ENCODE data around the gene TUT1. TPM values are rescaled to one million over a fixed set of nuclear protein-coding genes. Genes with fewer than 3 reads are reported as not detected.
A peak's percentile ranks its signal among the peaks of the same experiment; 100 is the strongest.
"Not testable (repeated sequence)": the region's sequence is repeated elsewhere in the genome, so short reads cannot be mapped to it uniquely, and the experiment has no call there.

The TUT1 gene
- total RNA-seq, 1 donor from 2014 or later = 29.7 TPM

GRCh38 chr11:62573592-62574362 is 17.5 kb downstream of the TUT1 start, which contains the start of gene EEF1G:
EEF1G (minus strand) TSS chr11:62573891; CDS start chr11:62573842, 49 bp downstream.
- Mint-ChIP-seq H3K4me1 (ENCODE audit: low read depth, unreplicated experiment) (peaks cover 16% of the 10 kb centered on the region), H3K9me3 (ENCODE audit: unreplicated experiment) (peaks cover 5% of the 10 kb centered on the region)

DNA sequence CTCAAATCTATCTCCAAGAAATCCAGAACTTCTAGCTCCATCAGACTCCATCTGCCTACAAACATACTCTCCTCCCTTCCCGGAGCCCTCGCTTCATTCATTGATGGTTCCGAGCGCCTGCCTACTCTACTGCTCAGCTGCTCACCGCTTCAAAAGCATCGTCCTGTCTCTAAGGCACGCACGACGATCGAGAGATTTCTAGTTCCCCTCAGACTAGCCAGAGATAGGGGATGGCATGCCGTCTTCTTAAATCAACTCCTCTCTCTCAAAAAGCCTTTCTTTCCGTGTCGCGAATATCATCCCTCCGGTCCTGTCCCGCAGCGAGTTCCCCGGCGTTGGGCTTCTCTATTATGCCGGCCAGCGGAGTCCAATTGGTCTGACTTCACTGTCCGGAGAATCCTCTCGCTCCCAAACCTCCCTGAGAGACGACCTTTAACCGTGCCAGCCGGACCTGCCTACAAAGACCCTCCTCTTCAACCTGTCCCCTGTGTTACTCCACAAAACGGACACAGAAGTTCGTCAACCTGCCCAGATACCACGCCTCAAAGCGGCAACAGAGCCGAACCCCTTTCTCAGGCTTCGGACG is 18.2 kb downstream of the TUT1 start:
- peaks cover 3% of the 10 kb centered on the region for H3K36me3 Mint-ChIP-seq (ENCODE audit: unreplicated experiment)

More at GRCh38 chr11:62573592-62574362, 17.5 kb downstream of the TUT1 start, which contains the start of gene EEF1G:
- Mint-ChIP-seq H3K36me3 (ENCODE audit: unreplicated experiment) (peaks cover 3% of the 10 kb centered on the region), H3K27ac (ENCODE audit: unreplicated experiment) (peak within 1 kb of the TSS; percentile 94), H3K27me3 (ENCODE audit: unreplicated experiment) (peaks cover 8% of the 10 kb centered on the region), H3K4me3 (ENCODE audit: unreplicated experiment) (peak within 1 kb of the TSS; percentile 99)
- no peak for TF ChIP-seq CTCF (IDR thresholded peaks at IDR 0.05; ENCODE audit: partially characterized antibody, unreplicated experiment)
- peak; percentile 95 for DNase-seq

GRCh38 chr11:62572431-62572830 is 18.9 kb downstream of the TUT1 start:
- DNase-seq = no peak
- Mint-ChIP-seq H3K9me3 (ENCODE audit: unreplicated experiment) (peaks cover 5% of the 10 kb centered on the region), H3K4me1 (ENCODE audit: low read depth, unreplicated experiment) (peaks cover 16% of the 10 kb centered on the region), H3K27ac (ENCODE audit: unreplicated experiment) (peak overlapping the region; percentile 94), H3K4me3 (ENCODE audit: unreplicated experiment) (peak overlapping the region; percentile 99), H3K36me3 (ENCODE audit: unreplicated experiment) (peaks cover 3% of the 10 kb centered on the region), H3K27me3 (ENCODE audit: unreplicated experiment) (peaks cover 8% of the 10 kb centered on the region)
- TF ChIP-seq CTCF (IDR thresholded peaks at IDR 0.05; ENCODE audit: partially characterized antibody, unreplicated experiment) = no peak

More for the DNA sequence above, 18.2 kb downstream of the TUT1 start:
- Mint-ChIP-seq H3K27me3 (ENCODE audit: unreplicated experiment) (peaks cover 8% of the 10 kb centered on the region), H3K4me1 (ENCODE audit: low read depth, unreplicated experiment) (peaks cover 16% of the 10 kb centered on the region), H3K4me3 (ENCODE audit: unreplicated experiment) (peak overlapping the region; percentile 99), H3K27ac (ENCODE audit: unreplicated experiment) (peak overlapping the region; percentile 94), H3K9me3 (ENCODE audit: unreplicated experiment) (peaks cover 5% of the 10 kb centered on the region)
- no peak for TF ChIP-seq CTCF (IDR thresholded peaks at IDR 0.05; ENCODE audit: partially characterized antibody, unreplicated experiment)
- DNase-seq = no peak

- Mint-ChIP-seq H3K4me1 (ENCODE audit: low read depth, unreplicated experiment) (peaks cover 16% of the 10 kb centered on the region), H3K4me3 (ENCODE audit: unreplicated experiment) (peak overlapping the region; percentile 67)
- not testable (repeated sequence) for H3K9me3 Mint-ChIP-seq (ENCODE audit: unreplicated experiment); DNase-seq; H3K27me3 Mint-ChIP-seq (ENCODE audit: unreplicated experiment); H3K27ac Mint-ChIP-seq (ENCODE audit: unreplicated experiment); H3K36me3 Mint-ChIP-seq (ENCODE audit: unreplicated experiment)
Observed at GRCh38 chr11:62571493-62571892, 19.8 kb downstream of the TUT1 start.

DNA sequence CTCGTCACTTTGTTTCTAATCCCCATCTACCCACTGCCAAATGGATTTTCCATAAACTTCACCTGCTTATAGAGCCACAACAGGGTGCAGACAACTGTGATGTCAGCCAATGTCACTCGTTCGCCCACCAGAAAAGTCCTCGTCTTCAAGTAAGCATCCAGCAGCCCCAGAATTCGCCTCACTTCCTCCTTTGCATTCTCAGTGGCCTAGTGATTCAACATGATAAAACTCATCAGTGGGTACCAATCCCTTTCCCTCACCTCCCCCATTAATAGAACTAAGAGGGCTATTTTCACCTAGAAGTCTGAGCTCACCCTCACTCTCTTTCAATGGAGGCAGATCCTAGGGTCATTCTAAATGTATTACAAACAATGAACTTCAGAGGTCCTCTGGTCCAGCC is 20.4 kb downstream of the TUT1 start:
- not testable (repeated sequence) for H3K9me3 Mint-ChIP-seq (ENCODE audit: unreplicated experiment); H3K27ac Mint-ChIP-seq (ENCODE audit: unreplicated experiment); DNase-seq; H3K4me3 Mint-ChIP-seq (ENCODE audit: unreplicated experiment); H3K27me3 Mint-ChIP-seq (ENCODE audit: unreplicated experiment); H3K36me3 Mint-ChIP-seq (ENCODE audit: unreplicated experiment)
- peaks cover 16% of the 10 kb centered on the region for H3K4me1 Mint-ChIP-seq (ENCODE audit: low read depth, unreplicated experiment)

DNA sequence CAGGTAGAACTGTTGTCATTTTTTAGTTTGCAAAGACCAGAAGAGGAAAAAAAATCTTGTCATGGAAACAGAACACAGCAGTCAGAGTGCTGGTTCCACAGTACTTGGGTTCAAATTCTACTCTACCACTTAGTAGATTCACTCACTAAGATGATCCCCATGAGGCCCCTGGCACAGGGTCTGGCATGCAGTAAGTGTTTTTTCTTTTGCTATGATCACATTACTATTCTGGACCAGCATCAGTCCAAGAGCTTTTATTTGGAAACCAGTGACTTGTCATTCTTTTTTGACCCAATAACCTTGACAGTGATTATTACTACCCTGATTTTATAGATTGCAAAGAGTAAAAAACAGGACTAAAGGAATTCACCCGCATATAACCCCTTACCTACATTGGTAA is 21.7 kb downstream of the TUT1 start:
- H3K4me1 Mint-ChIP-seq (ENCODE audit: low read depth, unreplicated experiment) = peaks cover 13% of the 10 kb centered on the region
- no peak for DNase-seq
- no peak for TF ChIP-seq CTCF (IDR thresholded peaks at IDR 0.05; ENCODE audit: partially characterized antibody, unreplicated experiment)
- peaks cover 3% of the 10 kb centered on the region for H3K36me3 Mint-ChIP-seq (ENCODE audit: unreplicated experiment)
- peaks cover 1% of the 10 kb centered on the region for H3K9me3 Mint-ChIP-seq (ENCODE audit: unreplicated experiment)
- H3K27me3 Mint-ChIP-seq (ENCODE audit: unreplicated experiment) = peaks cover 7% of the 10 kb centered on the region
- H3K4me3 Mint-ChIP-seq (ENCODE audit: unreplicated experiment) = no peak overlapping the region
- no peak overlapping the region for H3K27ac Mint-ChIP-seq (ENCODE audit: unreplicated experiment)
